HepG2 (cell line): Measurements from ENCODE around the gene CD3G. TPM values are rescaled to one million over a fixed set of nuclear protein-coding genes. Genes with fewer than 3 reads are reported as not detected.

Experiments used
- ATAC-seq: fragments of 200-7000 bp; cut with Tn5 transposase; 3 replicates; pipeline ENCODE4 v1.9.1; 2020; ENCODE audit warnings: mild to moderate bottlenecking, moderate library complexity
- BruUV-seq: library from RNA; stranded (reverse); fragments of 400-500 nt; replicated peaks from 2 replicates; lab custom pipeline; 2021; lab: Mats Ljungman, UMichigan
- CTCF ChIA-PET: fragments of 300-600 bp; formaldehyde crosslinking; extraction: SDS; loops from one replicate; lab custom pipeline; 2021; ENCODE audit warnings: low total read pairs, inconsistent platforms, low intra/inter-chr PET ratio; lab: Yijun Ruan, JAX
- POLR2A ChIA-PET: fragments of 350-600 bp; sonication (Branson Sonifier 250); formaldehyde crosslinking; loops from one replicate; lab custom pipeline; 2020; ENCODE audit warnings: antibody characterized with exemption, inconsistent platforms; lab: Yijun Ruan, JAX
- DNase-seq: peaks from one replicate; pipeline ENCODE4 v3.0.0-alpha.2; 2015; ENCODE audit warnings: low spot score
- FAIRE-seq: peaks from 3 replicates; lab custom pipeline; 2011; peaks lifted over from hg19 to GRCh38; lab: Jason Lieb, UNC
- H2AFZ ChIP-seq: one replicate; pipeline ENCODE4 v1.6.1; 2011; ENCODE audit warnings: low read length, inconsistent platforms
- H3K27ac ChIP-seq: fragments of 300-600 bp; 3 replicates; pipeline ENCODE4 v1.8.0; 2011; ENCODE audit warnings: mixed run types, mild to moderate bottlenecking, mixed read lengths, low read length, inconsistent platforms; ENCODE audit not compliant: insufficient read depth; ENCODE audit errors: extremely low read length
- H3K27me3 ChIP-seq, 2 experiments: fragments of 200-600 bp in 1 of 2; 2 replicates in 1 of 2; 3 replicates in 1 of 2; pipeline versions ENCODE4 v1.6.0 to v1.8.0; 2011; ENCODE audit warnings: low read length in 2 of 2, mild to moderate bottlenecking in 2 of 2, moderate library complexity in 2 of 2, inconsistent platforms in 1 of 2; ENCODE audit not compliant: insufficient read depth in 2 of 2, control insufficient read depth in 1 of 2
- H3K36me3 ChIP-seq, 2 experiments: fragments of 200-600 bp in 1 of 2; replicated peaks in 1 of 2; 2 replicates in 1 of 2; 3 replicates in 1 of 2; pipeline versions ENCODE4 v1.5.1 to v1.8.0; 2011; ENCODE audit warnings: low read length in 2 of 2, inconsistent platforms in 1 of 2; ENCODE audit not compliant: insufficient read depth in 2 of 2, control insufficient read depth in 1 of 2
- H3K4me1 ChIP-seq: 2 replicates; pipeline ENCODE4 v1.5.1; 2012; ENCODE audit warnings: low read length, inconsistent platforms; ENCODE audit not compliant: insufficient read depth
- H3K4me2 ChIP-seq: 2 replicates; pipeline ENCODE4 v1.6.0; 2011; ENCODE audit warnings: low read depth, low read length, inconsistent platforms
- H3K4me3 ChIP-seq, 3 experiments: fragments of 200-600 bp in 1 of 3; sonication (generic), shearing (Covaris generic) in 1 of 3; replicated peaks in 1 of 3; 2 replicates each; pipeline ENCODE4 v1.5.1; 2011 to 2016; ENCODE audit warnings: low read length in 3 of 3, inconsistent platforms in 2 of 3, low read depth in 2 of 3, mild to moderate bottlenecking in 2 of 3, control low read depth in 1 of 3, mixed read lengths in 1 of 3; ENCODE audit not compliant: insufficient read depth in 1 of 3
- H3K79me2 ChIP-seq: one replicate; pipeline ENCODE4 v1.6.1; 2011; ENCODE audit warnings: low read length, inconsistent platforms; ENCODE audit not compliant: insufficient read depth
- H3K9ac ChIP-seq: 2 replicates; pipeline ENCODE4 v1.6.0; 2011; ENCODE audit warnings: mild to moderate bottlenecking, low read depth, low read length, inconsistent platforms; ENCODE audit not compliant: insufficient read depth
- H3K9me3 ChIP-seq: 2 replicates; pipeline ENCODE4 v1.5.1; 2012; ENCODE audit warnings: mild to moderate bottlenecking, low read length
- H4K20me1 ChIP-seq: 2 replicates; pipeline ENCODE4 v1.6.0; 2011; ENCODE audit warnings: inconsistent platforms, mild to moderate bottlenecking, low read length, moderate library complexity; ENCODE audit not compliant: insufficient read depth
- CREM ChIP-seq, 2 experiments: sonication (generic) in 1 of 2; formaldehyde crosslinking in 1 of 2; IDR thresholded peaks; 2 replicates each; pipeline versions ENCODE4 v1.4.0 to v1.6.1; 2016 to 2020; ENCODE audit warnings: antibody characterized with exemption in 1 of 2, mild to moderate bottlenecking in 1 of 2, missing genetic modification reagents in 1 of 2
- FOXM1 ChIP-seq: sonication (generic); formaldehyde crosslinking; IDR thresholded peaks from 2 replicates; pipeline ENCODE4 v1.5.0; 2020; ENCODE audit warnings: missing genetic modification reagents
- GABPB1 ChIP-seq: IDR thresholded peaks from 2 replicates; pipeline ENCODE4 v1.6.1; 2016; ENCODE audit warnings: mild to moderate bottlenecking, missing genetic modification reagents, moderate library complexity, missing compliant biosample characterization
- GPN1 ChIP-seq: sonication (generic); formaldehyde crosslinking; IDR thresholded peaks from 2 replicates; pipeline ENCODE4 v1.5.1; 2020; ENCODE audit warnings: missing genetic modification reagents, borderline replicate concordance
- MAF1 ChIP-seq: sonication (generic); formaldehyde crosslinking; IDR thresholded peaks from 2 replicates; pipeline ENCODE4 v1.5.0; 2020; ENCODE audit warnings: missing genetic modification reagents, borderline replicate concordance
- NFIC ChIP-seq: IDR thresholded peaks from 2 replicates; pipeline ENCODE4 v1.6.1; 2012; ENCODE audit warnings: mild to moderate bottlenecking, low read length, inconsistent platforms
- ZNF253 ChIP-seq: sonication (generic); formaldehyde crosslinking; IDR thresholded peaks from 2 replicates; pipeline ENCODE4 v1.8.0; 2022; ENCODE audit warnings: mild to moderate bottlenecking, missing genetic modification reagents, borderline replicate concordance
- ZNF335 ChIP-seq: sonication (generic); formaldehyde crosslinking; IDR thresholded peaks from 2 replicates; pipeline ENCODE4 v1.4.0; 2020; ENCODE audit warnings: missing genetic modification reagents
- ZNF407 ChIP-seq: sonication (generic); formaldehyde crosslinking; IDR thresholded peaks from one replicate; pipeline ENCODE4 v1.5.1; 2020; ENCODE audit warnings: mild to moderate bottlenecking, missing genetic modification reagents; ENCODE audit errors: not compliant biosample characterization
- ZSCAN5A ChIP-seq: sonication (generic); formaldehyde crosslinking; IDR thresholded peaks from 2 replicates; pipeline ENCODE4 v1.8.0; 2022; ENCODE audit warnings: mild to moderate bottlenecking, missing genetic modification reagents, borderline replicate concordance
- in situ Hi-C: cut with HindIII; loops from 2 replicates; pipeline ENCODE4 v1.10.0; 2017; ENCODE audit warnings: low pct_unique_long_range_greater_than_20kb; ENCODE audit not compliant: extremely low pct_ligation_motif_present
- intact Hi-C: fragments of 100-400 bp; cut with micrococcal nuclease; formaldehyde crosslinking; loops from one replicate; pipeline ENCODE4 v1.10.0; 2022; ENCODE audit not compliant: unreplicated experiment
- polyA plus RNA-seq, 8 experiments: library from polyadenylated mRNA; depleted of rRNA in 3 of 8; stranded (reverse) in 7 of 8; unstranded in 1 of 8; fragments of >200 nt; fragmentation: Illumina TruSeq in 4 of 8; extraction: Trizol in 4 of 8; gene quantifications; 2 replicates each; pipeline versions ENCODE4 v1.2.1 to v1.2.3, GENCODE V29; 2011 to 2016; ENCODE audit warnings: low read depth in 4 of 8, missing spikeins in 1 of 8, mixed read lengths in 1 of 8; ENCODE audit not compliant: insufficient read depth in 1 of 8
- total RNA-seq, 5 experiments: library from RNA; depleted of rRNA; stranded (reverse); fragments of >200 nt; fragmentation: Illumina TruSeq; extraction: Trizol; gene quantifications; 2 replicates each; pipeline ENCODE4 v1.2.3, GENCODE V29; 2016; ENCODE audit warnings: low read depth in 1 of 5

CD3G gene
- total and polyA plus RNA-seq, 2 of the 13 experiments (the other 11 are each of a cell fraction or from before 2014, with no cell fraction given), result not detected

DNA sequence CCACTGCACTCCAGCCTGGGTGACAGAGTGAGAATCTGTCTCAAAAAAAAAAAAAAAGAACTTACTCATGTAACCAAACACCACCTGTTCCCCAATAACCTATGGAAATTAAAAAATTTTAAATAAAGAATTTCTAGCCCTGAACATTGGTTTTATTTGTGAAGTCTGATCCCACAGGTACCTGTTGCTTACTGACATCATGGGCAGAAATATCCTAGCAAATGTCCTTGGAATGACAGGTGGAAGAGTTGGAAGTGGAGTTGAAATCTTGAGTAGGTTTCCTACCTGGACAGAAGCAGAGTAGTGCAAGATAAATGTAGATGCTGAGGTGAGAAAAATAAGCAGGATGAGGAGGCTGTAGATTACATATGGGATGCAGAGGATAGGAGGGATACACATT, 18.9 kb upstream of the CD3G start:
- ChIA-PET POLR2A (no interaction called here), CTCF (no interaction called here)
- Histone ChIP-seq H3K79me2 (no peaks in the 10 kb centered on the region), H3K36me3 (no peaks in the 10 kb centered on the region), H3K4me3 (no peak overlapping the region), H3K9me3 (no peaks in the 10 kb centered on the region), H3K27me3 (peaks cover 0 to 8% of the 10 kb centered on the region in 2 experiments; a peak in 3 of 5 replicates), H3K4me1 (peaks cover 18% of the 10 kb centered on the region), H3K27ac (no peak overlapping the region)
- no TSS peak for BruUV-seq
- no peak for DNase-seq
- in situ Hi-C loops, result no loop called here
- intact Hi-C loops, result no loop called here
- TF ChIP-seq ZNF335 (CRISPR knock-in tag) (no peak), ZNF253 (CRISPR knock-in tag) (no peak), ZSCAN5A (CRISPR knock-in tag) (no peak), GABPB1 (CRISPR knock-in tag) (no peak), MAF1 (CRISPR knock-in tag) (no peak), NFIC (no peak), ZNF407 (CRISPR knock-in tag) (no peak), GPN1 (CRISPR knock-in tag) (no peak), CREM (IDR thresholded peaks at IDR 0.05) (no peak), CREM (CRISPR knock-in tag; IDR thresholded peaks at IDR 0.05) (no peak), FOXM1 (CRISPR knock-in tag) (no peak)
- TF ChIP-seq, all 625 proteins: peak for 0
- Histone ChIP-seq H2AFZ (no peak overlapping the region), H4K20me1 (no peaks in the 10 kb centered on the region), H3K9ac (no peak overlapping the region), H3K4me2 (no peak overlapping the region)
- FAIRE-seq (no peak), ATAC-seq (no peak)
